ENCODE results near the gene ETHE1.

ETHE1 gene

GRCh38 chr19:43526884-43527859 is at the start of gene ETHE1:
Gene ETHE1 (minus strand): TSS chr19:43527201. CDS start chr19:43527177, 24 bp downstream.
- peak; percentile 58 for DNase-seq

GRCh38 chr19:43575955-43576878 is 49.2 kb upstream of the ETHE1 start:
- DNase-seq, result no peak

- peak; percentile 99 for DNase-seq
Observed at GRCh38 chr19:43575156-43575950, 48.4 kb upstream of the ETHE1 start, which contains the start of the genes PINLYP and XRCC1. Gene PINLYP (plus strand): TSS chr19:43575801. CDS start chr19:43577192, 1,391 bp downstream. Gene XRCC1 (minus strand): TSS chr19:43575527. CDS start chr19:43575458, 69 bp downstream.

GRCh38 chr19:43574424-43575155 is 47.6 kb upstream of the ETHE1 start:
- peak; percentile 14 for DNase-seq

- no peak for DNase-seq
Observed at GRCh38 chr19:43572171-43572588, 45.2 kb upstream of the ETHE1 start.

GRCh38 chr19:43570174-43570791 is 43.3 kb upstream of the ETHE1 start:
- DNase-seq, result no peak

GRCh38 chr19:43569657-43570056 is 42.7 kb upstream of the ETHE1 start:
- DNase-seq, result no peak

GRCh38 chr19:43564800-43565199 is 37.8 kb upstream of the ETHE1 start:
- DNase-seq, result no peak

- no peak for DNase-seq
Observed at GRCh38 chr19:43563816-43564457, 36.9 kb upstream of the ETHE1 start.

- DNase-seq, result peak; percentile 77
Observed at GRCh38 chr19:43562698-43563241, 35.8 kb upstream of the ETHE1 start.

GRCh38 chr19:43562226-43562697 is 35.3 kb upstream of the ETHE1 start:
- DNase-seq, result no peak

GRCh38 chr19:43561139-43561970 is 34.4 kb upstream of the ETHE1 start:
- no peak for DNase-seq

GRCh38 chr19:43560687-43561086 is 33.7 kb upstream of the ETHE1 start:
- DNase-seq, result peak; percentile 19

GRCh38 chr19:43555185-43555770 is 28.3 kb upstream of the ETHE1 start:
- DNase-seq, result peak; percentile 59

GRCh38 chr19:43554317-43554895 is 27.4 kb upstream of the ETHE1 start:
- DNase-seq, result no peak

- DNase-seq, result no peak
Observed at GRCh38 chr19:43553656-43554055, 26.7 kb upstream of the ETHE1 start.

GRCh38 chr19:43552616-43553015 is 25.6 kb upstream of the ETHE1 start:
- DNase-seq, result no peak

GRCh38 chr19:43552198-43552450 is 25.1 kb upstream of the ETHE1 start:
- DNase-seq, result no peak

Data from fibroblast of skin of right biceps (primary cell).